IMR-90 (cell line): ENCODE results near the gene VWCE.

Source experiments
- CHD1 ChIP-seq: IDR thresholded peaks from 2 replicates; pipeline ENCODE4 v1.6.1; 2012; ENCODE audit warnings: low read depth, low read length, improper control_type of control experiment
- CTCF ChIP-seq: conservative IDR thresholded peaks from 2 replicates; pipeline ENCODE4 v1.5.1; 2012; ENCODE audit warnings: mild to moderate bottlenecking, low read depth, low read length, improper control_type of control experiment
- MAFK ChIP-seq: IDR thresholded peaks from 2 replicates; pipeline ENCODE4 v1.6.1; 2012; ENCODE audit warnings: low read depth, low read length, improper control_type of control experiment
- MAZ ChIP-seq: IDR thresholded peaks from 2 replicates; pipeline ENCODE4 v1.6.1; 2012; ENCODE audit warnings: low read depth, mild to moderate bottlenecking, low read length, improper control_type of control experiment, moderate library complexity, borderline replicate concordance
- MXI1 ChIP-seq: IDR thresholded peaks from 2 replicates; pipeline ENCODE4 v1.6.1; 2012; ENCODE audit warnings: low read depth, mild to moderate bottlenecking, low read length, moderate library complexity, borderline replicate concordance
- POLR2A ChIP-seq: IDR thresholded peaks from 2 replicates; pipeline ENCODE4 v1.6.1; 2012; ENCODE audit warnings: mild to moderate bottlenecking, low read depth, low read length
- RCOR1 ChIP-seq: IDR thresholded peaks from 2 replicates; pipeline ENCODE4 v1.6.1; 2012; ENCODE audit warnings: mild to moderate bottlenecking, low read length, improper control_type of control experiment; ENCODE audit not compliant: insufficient replicate concordance
- RFX5 ChIP-seq: IDR thresholded peaks from 2 replicates; pipeline ENCODE4 v1.8.0; 2012; ENCODE audit warnings: low read depth, mild to moderate bottlenecking, low read length, moderate library complexity
- SMC3 ChIP-seq: fragments of 150-350 bp; IDR thresholded peaks from 2 replicates; pipeline ENCODE4 v1.6.1; 2016; ENCODE audit warnings: low read depth, mild to moderate bottlenecking, antibody characterized with exemption, low read length, moderate library complexity
- TF ChIP-seq, protein P1 (sequence below): fragments of 150-350 bp; IDR thresholded peaks from 2 replicates; pipeline ENCODE4 v1.6.1; 2016; ENCODE audit warnings: low read depth, mild to moderate bottlenecking, low read length, moderate library complexity, borderline replicate concordance
- TF ChIP-seq, protein P2 (sequence below): fragments of 150-350 bp; IDR thresholded peaks from 2 replicates; pipeline ENCODE4 v1.6.1; 2017; ENCODE audit warnings: mild to moderate bottlenecking, antibody characterized with exemption, low read length, low read depth

- TF ChIP-seq CTCF, result no peak
- no peak for TF ChIP-seq POLR2A
- TF ChIP-seq, protein P1, sequence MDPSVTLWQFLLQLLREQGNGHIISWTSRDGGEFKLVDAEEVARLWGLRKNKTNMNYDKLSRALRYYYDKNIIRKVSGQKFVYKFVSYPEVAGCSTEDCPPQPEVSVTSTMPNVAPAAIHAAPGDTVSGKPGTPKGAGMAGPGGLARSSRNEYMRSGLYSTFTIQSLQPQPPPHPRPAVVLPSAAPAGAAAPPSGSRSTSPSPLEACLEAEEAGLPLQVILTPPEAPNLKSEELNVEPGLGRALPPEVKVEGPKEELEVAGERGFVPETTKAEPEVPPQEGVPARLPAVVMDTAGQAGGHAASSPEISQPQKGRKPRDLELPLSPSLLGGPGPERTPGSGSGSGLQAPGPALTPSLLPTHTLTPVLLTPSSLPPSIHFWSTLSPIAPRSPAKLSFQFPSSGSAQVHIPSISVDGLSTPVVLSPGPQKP, result no peak
- no peak for TF ChIP-seq RCOR1
- TF ChIP-seq, protein P2, sequence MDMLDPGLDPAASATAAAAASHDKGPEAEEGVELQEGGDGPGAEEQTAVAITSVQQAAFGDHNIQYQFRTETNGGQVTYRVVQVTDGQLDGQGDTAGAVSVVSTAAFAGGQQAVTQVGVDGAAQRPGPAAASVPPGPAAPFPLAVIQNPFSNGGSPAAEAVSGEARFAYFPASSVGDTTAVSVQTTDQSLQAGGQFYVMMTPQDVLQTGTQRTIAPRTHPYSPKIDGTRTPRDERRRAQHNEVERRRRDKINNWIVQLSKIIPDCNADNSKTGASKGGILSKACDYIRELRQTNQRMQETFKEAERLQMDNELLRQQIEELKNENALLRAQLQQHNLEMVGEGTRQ, result no peak
- TF ChIP-seq SMC3, result no peak
- TF ChIP-seq MXI1, result no peak
- TF ChIP-seq MAFK, result no peak
- no peak for TF ChIP-seq RFX5
- TF ChIP-seq MAZ, result no peak
- TF ChIP-seq CHD1, result no peak
These were observed 22.4 kb downstream of the VWCE start for GRCh38 chr11:61272731-61273130.
